MV-4-11 (cell line): ENCODE data around the gene PRELID1.
A peak's percentile ranks its signal among the peaks of the same experiment; 100 is the strongest.
"Not testable (repeated sequence)": the region's sequence is repeated elsewhere in the genome, so short reads cannot be mapped to it uniquely, and the experiment has no call there.

Experiments
- DNase-seq: peaks from one replicate; lab custom pipeline; 2025; lab: John Stamatoyannopoulos, UW

PRELID1 gene

GRCh38 chr5:177300236-177300880 is 3.2 kb upstream of the PRELID1 start:
- peak; percentile 97 for DNase-seq

- no peak for DNase-seq
Observed at GRCh38 chr5:177300951-177301350, 2.6 kb upstream of the PRELID1 start.

GRCh38 chr5:177301503-177302165 is 2.0 kb upstream of the PRELID1 start:
- DNase-seq: no peak

DNA sequence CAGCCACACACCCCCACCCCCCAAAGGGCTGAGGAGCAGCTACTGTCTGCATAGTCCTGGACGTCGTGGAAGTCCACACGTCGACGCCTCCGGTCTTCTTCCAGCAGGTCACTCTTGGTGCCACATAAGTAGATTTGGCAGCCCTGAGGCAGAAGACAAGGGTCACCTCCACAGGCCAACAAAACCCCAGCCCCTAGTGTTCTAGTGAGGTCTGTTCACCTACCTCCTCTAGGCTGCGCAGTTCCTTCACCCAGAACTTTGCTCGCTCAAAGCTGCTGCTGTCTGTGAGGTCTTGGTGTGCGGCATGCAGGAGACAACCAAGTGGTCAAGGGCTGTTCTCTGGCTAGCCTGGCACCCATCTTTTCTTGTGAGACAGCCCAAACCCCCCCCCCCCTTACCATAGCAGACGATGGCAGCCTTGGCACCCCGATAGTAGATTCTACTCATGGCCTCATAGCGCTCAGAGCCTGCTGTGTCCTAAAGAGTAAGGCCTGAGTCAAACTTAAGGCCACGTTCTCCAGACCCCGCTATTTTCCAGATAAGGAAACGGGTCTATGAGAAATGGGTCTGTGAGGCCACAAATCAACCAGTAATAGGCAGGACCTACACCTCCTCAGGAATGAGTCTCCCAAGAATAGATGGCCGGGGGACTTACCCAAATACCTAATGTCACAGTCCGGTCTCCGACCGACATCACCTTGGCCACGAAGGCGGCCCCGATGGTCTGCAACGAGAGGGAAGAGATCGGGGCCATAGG is 1.1 kb upstream of the PRELID1 start:
- no peak for DNase-seq

DNA sequence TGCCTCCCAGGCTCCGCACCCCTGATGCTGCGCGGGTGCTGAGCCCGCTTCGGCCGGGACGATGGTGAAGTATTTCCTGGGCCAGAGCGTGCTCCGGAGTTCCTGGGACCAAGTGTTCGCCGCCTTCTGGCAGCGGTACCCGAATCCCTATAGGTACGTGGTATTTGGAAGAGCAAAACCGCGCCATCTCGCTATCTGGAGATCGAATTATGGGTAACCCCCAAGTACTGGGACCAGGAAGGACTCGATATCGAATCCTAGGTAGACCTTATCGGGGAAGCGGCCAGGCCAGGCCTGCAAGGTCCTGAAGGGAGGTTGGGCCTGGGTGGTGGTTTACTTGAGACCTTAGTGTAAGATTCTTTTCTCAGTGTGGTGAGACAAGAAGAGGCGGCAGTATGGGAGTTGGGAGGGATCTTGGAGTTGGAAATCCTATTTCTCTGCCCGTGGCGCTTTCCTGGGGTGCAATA is 359 bp downstream of the PRELID1 start:
- DNase-seq: no peak

GRCh38 chr5:177304392-177305119 is 957 bp downstream of the PRELID1 start:
- DNase-seq: no peak

GRCh38 chr5:177306103-177306640 is 2.6 kb downstream of the PRELID1 start:
- not testable (repeated sequence) for DNase-seq

DNA sequence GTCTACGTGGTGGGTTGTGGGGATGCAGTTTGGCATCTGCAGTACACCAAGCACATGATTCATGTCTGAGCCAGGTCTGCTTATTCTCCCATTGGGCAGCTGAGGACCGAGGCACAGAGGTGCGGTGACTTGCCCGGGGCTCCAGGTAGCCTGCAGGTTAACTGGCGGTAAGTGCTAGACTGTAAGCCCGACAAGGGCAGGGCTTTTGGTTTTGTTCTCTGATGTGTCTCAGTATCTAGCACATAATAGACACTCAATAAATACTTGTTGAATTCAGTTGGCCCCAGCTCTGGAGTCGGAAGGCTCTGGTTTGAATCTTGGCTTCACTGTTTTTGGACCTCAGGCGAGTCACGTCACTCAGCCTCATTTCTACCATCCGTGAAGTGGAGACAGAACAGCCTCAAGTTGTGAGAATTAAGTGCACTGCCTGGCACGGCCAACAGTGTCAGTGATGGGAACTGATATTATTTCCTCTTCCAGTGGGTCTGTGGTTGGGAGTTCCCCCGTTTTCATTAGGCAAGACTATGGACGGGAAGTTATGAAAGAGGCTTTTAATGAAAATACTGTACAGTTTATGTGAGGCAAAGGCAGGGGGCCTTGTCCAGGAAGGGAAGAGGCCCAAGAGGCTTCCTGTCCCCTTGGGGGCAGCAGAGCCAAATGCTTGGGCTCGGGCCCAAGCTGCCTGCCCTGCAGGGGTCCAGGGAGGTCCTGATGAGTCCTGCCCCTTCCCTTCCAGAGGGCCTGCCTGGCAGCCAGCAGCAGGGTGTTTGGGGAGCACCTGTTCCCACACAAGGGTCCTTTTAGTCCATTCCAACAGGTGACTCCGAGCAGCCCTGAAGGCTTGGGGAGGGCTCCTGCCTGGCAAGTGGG is 3.3 kb downstream of the PRELID1 start:
- peak; percentile 97 for DNase-seq

DNA sequence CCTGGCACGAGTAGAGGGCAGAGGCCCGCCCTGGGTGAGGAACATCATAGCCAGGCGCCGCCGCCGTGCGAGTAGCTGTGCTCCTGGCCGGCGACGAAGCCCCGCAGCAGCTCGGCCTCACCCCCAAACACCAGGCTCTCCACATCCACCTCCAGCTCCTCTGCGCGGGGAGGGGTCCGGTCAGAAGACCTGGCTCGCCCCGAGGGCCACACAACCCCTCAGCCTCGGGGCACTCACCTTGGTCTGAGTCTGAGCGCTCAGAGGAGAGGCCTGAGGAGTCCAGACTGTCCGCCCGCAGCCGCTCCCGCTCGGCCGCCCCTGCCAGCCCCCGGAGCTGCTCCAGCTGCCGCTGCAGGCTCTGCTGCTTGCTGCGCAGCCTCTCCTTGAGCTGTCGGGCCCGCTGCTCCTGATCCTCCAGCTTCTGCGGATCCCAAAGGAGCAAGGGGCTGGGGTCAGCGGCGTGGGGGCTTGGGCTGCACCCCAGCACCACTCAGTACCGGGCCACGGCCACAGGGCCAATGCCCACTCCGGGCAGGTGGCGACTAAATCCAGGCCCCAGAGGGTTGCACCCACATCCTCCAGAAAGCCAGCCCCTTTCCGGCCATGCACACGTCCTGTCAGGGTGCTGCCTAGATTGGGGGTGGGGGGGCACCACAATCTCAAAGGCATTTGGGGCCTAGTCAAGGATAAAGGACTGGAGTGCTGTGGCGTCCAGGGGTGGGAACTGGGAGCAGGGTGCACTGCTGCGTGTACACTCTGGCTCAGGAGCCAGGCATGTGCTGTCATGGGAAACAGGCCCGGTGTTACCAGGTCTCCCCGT is 4.2 kb downstream of the PRELID1 start:
- DNase-seq: peak; percentile 29

- no peak for DNase-seq
Observed at GRCh38 chr5:177308740-177309139, 5.1 kb downstream of the PRELID1 start.

DNA sequence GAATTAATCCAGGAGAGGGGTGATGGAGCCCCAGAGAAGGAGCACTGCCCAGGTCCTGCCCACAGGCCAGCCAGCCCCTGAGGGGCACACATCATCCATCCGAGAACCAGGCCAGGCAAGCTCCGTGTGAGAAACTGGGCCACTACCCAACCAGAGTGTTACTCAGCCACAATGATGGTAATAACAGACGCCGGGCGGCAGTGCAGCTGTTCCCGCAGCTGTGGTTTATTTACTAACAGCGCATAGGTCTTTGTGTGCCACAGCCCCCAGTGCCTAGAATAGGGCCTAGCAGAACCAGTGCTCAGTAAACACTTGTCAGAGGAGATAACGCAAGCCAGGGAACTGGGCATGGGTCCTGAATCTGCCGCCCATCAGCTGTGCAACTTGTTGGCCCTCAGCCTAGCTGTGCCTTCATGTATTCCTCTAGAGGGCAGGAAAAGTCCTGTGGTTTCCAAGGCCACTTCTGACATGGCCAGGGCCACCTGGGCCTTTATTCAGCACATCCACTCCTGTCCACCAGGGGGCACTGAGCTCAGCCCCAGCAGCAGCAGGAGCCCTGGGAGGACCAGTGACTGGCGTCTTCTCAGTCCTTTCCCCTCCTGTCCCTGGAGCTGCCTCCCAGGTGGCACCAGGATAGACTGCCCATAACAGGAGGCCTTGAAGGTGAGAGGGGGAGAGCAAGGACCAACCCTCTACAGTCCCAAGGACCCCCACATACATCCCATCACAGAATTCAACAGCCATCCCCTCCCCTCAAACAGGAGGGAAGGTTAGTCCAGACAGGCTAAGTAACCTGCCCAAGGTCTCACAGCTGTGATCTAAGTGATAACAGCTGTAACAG is 6.0 kb downstream of the PRELID1 start:
- DNase-seq: peak; percentile 53

DNA sequence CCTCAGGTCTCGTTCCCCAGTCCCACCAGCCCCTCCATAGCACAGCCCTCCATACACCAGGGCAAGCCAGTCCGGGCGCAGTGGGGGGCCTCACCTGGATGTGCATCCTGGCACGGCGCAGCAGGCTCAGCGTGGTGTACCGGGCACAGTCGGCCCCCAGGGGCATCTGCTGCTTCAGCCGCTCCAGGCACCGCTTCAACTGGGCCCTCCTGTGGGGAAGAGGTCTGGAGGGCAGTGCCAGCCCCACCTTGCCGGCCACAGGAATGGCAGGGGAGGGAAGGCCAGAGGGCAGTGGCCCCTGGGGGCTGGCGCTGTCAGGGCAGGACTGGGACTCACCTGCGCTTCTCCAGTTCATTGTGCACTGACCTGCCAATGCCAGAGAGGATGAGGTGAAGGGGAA is 6.7 kb downstream of the PRELID1 start:
- no peak for DNase-seq

- DNase-seq: peak; percentile 66
Observed at GRCh38 chr5:177310757-177311391, 7.3 kb downstream of the PRELID1 start.

GRCh38 chr5:177311392-177311722 is 7.8 kb downstream of the PRELID1 start:
- DNase-seq: no peak

GRCh38 chr5:177311723-177312648 is 8.4 kb downstream of the PRELID1 start, which contains the start of gene MXD3:
Gene MXD3, minus strand, starts transcription at chr5:177311898. Its CDS starts 68 bp downstream, at chr5:177311830.
- peak; percentile 97 for DNase-seq

GRCh38 chr5:177312649-177313181 is 9.1 kb downstream of the PRELID1 start:
- peak; percentile 72 for DNase-seq

GRCh38 chr5:177313561-177314259 is 10.1 kb downstream of the PRELID1 start:
- DNase-seq: no peak
